ENCODE data around the gene EGR2. TPM values are rescaled to one million over a fixed set of nuclear protein-coding genes. Genes with fewer than 3 reads are reported as not detected.

EGR2 gene
- total RNA-seq, 1 experiment from 2014 or later: 2.3 TPM

GRCh38 chr10:62811159-62811875 is 4.8 kb downstream of the EGR2 start:
- CTCF ChIA-PET: no interaction called here
- H3K9me3 ChIP-seq (ENCODE audit: control insufficient read depth in 1 of 2, insufficient read depth in 1 of 2, low read depth in 1 of 2, low read length in 2 of 2): no peaks in the 10 kb centered on the region
- H3K27me3 ChIP-seq (ENCODE audit: insufficient read depth, low read length): no peaks in the 10 kb centered on the region
- no TSS peak for BruUV-seq (replicated peaks)
- H2AFZ ChIP-seq (ENCODE audit: low read depth, low read length, poor library complexity, severe bottlenecking): no peak overlapping the region
- POLR2A ChIA-PET: no interaction called here
- DNase-seq (ENCODE audit: low read depth, low spot score) (no peak), ATAC-seq (no peak)
- no peak overlapping the region for H3K9ac ChIP-seq (ENCODE audit: low read length)
- RAD21 ChIA-PET (ENCODE audit: low non-redundant PET in 1 of 2, low total read pairs in 2 of 2, uncharacterized antibody in 2 of 2, unreplicated experiment in 2 of 2): no interaction called here
- H3K79me2 ChIP-seq (ENCODE audit: insufficient read depth, low read length): peaks cover 25% of the 10 kb centered on the region
- no peaks in the 10 kb centered on the region for H3K9me2 ChIP-seq (ENCODE audit: insufficient read depth)
- H3K4me3 ChIP-seq (replicated peaks in 1 of 2; ENCODE audit: low read depth in 1 of 2, low read length in 2 of 2): no peak overlapping the region
- H3K4me2 ChIP-seq (ENCODE audit: low read length): no peak overlapping the region
- no peak for TF ChIP-seq TCF7L2 (IDR thresholded peaks at IDR 0.05; ENCODE audit: borderline replicate concordance, extremely low read depth, insufficient read depth, insufficient read length)
- no peak for TF ChIP-seq YY1 (IDR thresholded peaks at IDR 0.05; ENCODE audit: extremely low read depth, insufficient replicate concordance, low read depth, low read length)
- TF ChIP-seq ZBTB33 (IDR thresholded peaks at IDR 0.05; ENCODE audit: extremely low read depth, insufficient replicate concordance, low read length): no peak
- TF ChIP-seq RAD21 (IDR thresholded peaks at IDR 0.05; ENCODE audit: low read depth): no peak
- no peak for TF ChIP-seq CEBPB (IDR thresholded peaks at IDR 0.05; ENCODE audit: low read depth)
- no peak for TF ChIP-seq ZNF274 (IDR thresholded peaks at IDR 0.05; ENCODE audit: low read depth, low read length)
- no peak for TF ChIP-seq ZFX (IDR thresholded peaks at IDR 0.05)
- TF ChIP-seq CTCF (IDR thresholded peaks at IDR 0.05 in 2 of 3, conservative IDR thresholded peaks at IDR 0.05 in 1 of 3; ENCODE audit: borderline replicate concordance in 1 of 3, insufficient read depth in 1 of 3, low read depth in 2 of 3, low read length in 2 of 3): no peak
- peaks cover 4 to 12% of the 10 kb centered on the region in 2 experiments for H3K4me1 ChIP-seq (ENCODE audit: control insufficient read depth in 1 of 2, insufficient read depth in 2 of 2, low read length in 2 of 2)
- H3K27ac ChIP-seq (ENCODE audit: low read depth, low read length): no peak overlapping the region
- peaks cover 10% of the 10 kb centered on the region; the same call in 1 of the 2 replicates for H4K20me1 ChIP-seq (ENCODE audit: insufficient read depth)
- intact Hi-C loops (cut with micrococcal nuclease): no loop called here
- H3K36me3 ChIP-seq (ENCODE audit: control insufficient read depth in 1 of 2, insufficient read depth in 2 of 2, low read length in 2 of 2): no peaks in the 10 kb centered on the region; a peak in 1 of 4 replicates

Measured in HCT116 (cell line).